OCI-LY3 (cell line): ENCODE measurements around the gene HSD17B12.

Source experiments
- EZH2phosphoT487 ChIP-seq: fragments of 200-600 bp; shearing (Covaris generic); IDR thresholded peaks from 2 replicates; pipeline ENCODE4 v1.6.1; 2018; ENCODE audit warnings: antibody characterized with exemption, mixed run types, low read depth
- TF ChIP-seq, protein P1 (sequence below): fragments of 200-600, 300-600 bp; sonication (generic); IDR thresholded peaks from 2 replicates; pipeline ENCODE4 v1.5.1; 2014; ENCODE audit warnings: antibody characterized with exemption, low read length, low read depth

DNA sequence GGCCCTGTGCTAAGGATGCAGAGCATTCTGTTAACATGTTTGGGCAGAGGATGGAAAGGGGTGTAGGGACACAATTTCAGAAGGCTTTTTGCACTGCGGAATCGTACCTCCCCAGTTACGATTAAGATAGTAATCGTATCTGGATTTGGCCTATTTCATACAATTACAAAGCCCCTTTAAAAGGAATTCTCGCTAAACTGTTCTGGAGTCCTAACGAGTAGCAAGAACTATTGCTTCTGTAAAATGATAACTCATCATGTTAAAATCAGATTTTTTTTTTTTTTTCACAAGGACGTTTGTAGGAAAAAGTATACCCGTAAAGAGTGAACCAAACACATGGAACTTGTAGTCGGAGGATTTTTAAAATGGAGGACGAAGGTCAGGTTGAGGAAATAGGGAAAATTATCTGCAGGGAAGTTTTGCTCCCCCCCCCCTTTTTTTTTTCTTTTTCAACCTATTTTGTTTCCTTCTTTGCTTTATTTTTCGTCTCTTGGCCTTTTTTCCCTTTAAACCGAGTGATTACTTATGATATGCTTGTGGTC lies 934 bp downstream of the HSD17B12 start:
- TF ChIP-seq, protein P1, sequence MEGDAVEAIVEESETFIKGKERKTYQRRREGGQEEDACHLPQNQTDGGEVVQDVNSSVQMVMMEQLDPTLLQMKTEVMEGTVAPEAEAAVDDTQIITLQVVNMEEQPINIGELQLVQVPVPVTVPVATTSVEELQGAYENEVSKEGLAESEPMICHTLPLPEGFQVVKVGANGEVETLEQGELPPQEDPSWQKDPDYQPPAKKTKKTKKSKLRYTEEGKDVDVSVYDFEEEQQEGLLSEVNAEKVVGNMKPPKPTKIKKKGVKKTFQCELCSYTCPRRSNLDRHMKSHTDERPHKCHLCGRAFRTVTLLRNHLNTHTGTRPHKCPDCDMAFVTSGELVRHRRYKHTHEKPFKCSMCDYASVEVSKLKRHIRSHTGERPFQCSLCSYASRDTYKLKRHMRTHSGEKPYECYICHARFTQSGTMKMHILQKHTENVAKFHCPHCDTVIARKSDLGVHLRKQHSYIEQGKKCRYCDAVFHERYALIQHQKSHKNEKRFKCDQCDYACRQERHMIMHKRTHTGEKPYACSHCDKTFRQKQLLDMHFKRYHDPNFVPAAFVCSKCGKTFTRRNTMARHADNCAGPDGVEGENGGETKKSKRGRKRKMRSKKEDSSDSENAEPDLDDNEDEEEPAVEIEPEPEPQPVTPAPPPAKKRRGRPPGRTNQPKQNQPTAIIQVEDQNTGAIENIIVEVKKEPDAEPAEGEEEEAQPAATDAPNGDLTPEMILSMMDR = no peak
- no peak for TF ChIP-seq EZH2phosphoT487
